Measurements from ENCODE around the gene ZP1. TPM values are rescaled to one million over a fixed set of nuclear protein-coding genes. Genes with fewer than 3 reads are reported as not detected.

The ZP1 gene
- total RNA-seq, 6 donors from 2014 or later: not detected

GRCh38 chr11:60825790-60826189 is 41.6 kb upstream of the ZP1 start:
- Histone ChIP-seq H3K27ac (no peak overlapping the region), H3K36me3 (no peaks in the 10 kb centered on the region), H3K4me3 (no peak overlapping the region), H3K9me3 (no peaks in the 10 kb centered on the region), H3K4me1 (peaks cover 0 to 9% (median 2%) of the 10 kb centered on the region in 4 donors), H3K27me3 (peaks cover 0 to 2% (median 0%) of the 10 kb centered on the region in 4 donors)
- no peak for TF ChIP-seq EP300 (IDR thresholded peaks at IDR 0.05)
- no peak for TF ChIP-seq CTCF (IDR thresholded peaks at IDR 0.05)
- TF ChIP-seq POLR2AphosphoS5 (IDR thresholded peaks at IDR 0.05): no peak
- TF ChIP-seq POLR2A (IDR thresholded peaks at IDR 0.05): no peak
- DNase-seq (no peak), ATAC-seq (ENCODE audit: low FRiP score in 2 of 2) (no peak)
- WGBS, 2 donors: 76 to 96% methylated on average over 4 to 5 of the region's 6 CpGs

- no peak for DNase-seq
- WGBS, 2 donors: 47 to 64% methylated on average over 2 to 10 of the region's 10 CpGs
- Histone ChIP-seq H3K27ac (no peak overlapping the region), H3K4me3 (no peak overlapping the region), H3K9me3 (no peaks in the 10 kb centered on the region), H3K4me1 (peaks cover 0 to 8% (median 0%) of the 10 kb centered on the region in 4 donors), H3K36me3 (no peaks in the 10 kb centered on the region), H3K27me3 (peaks cover 0 to 2% (median 0%) of the 10 kb centered on the region in 4 donors)
- TF ChIP-seq CTCF (IDR thresholded peaks at IDR 0.05) (no peak), POLR2A (IDR thresholded peaks at IDR 0.05) (no peak), EP300 (IDR thresholded peaks at IDR 0.05) (no peak), POLR2AphosphoS5 (IDR thresholded peaks at IDR 0.05) (no peak)
- no peak for ATAC-seq (ENCODE audit: low FRiP score in 2 of 2)
These were observed 36.7 kb upstream of the ZP1 start for GRCh38 chr11:60830478-60831142.

GRCh38 chr11:60831143-60831500 is 36.2 kb upstream of the ZP1 start:
- Histone ChIP-seq H3K4me1 (peaks cover 0 to 8% (median 0%) of the 10 kb centered on the region in 4 donors), H3K4me3 (no peak overlapping the region), H3K27ac (no peak overlapping the region), H3K36me3 (no peaks in the 10 kb centered on the region), H3K9me3 (no peaks in the 10 kb centered on the region), H3K27me3 (peaks cover 0 to 2% (median 0%) of the 10 kb centered on the region in 4 donors)
- TF ChIP-seq POLR2AphosphoS5 (IDR thresholded peaks at IDR 0.05) (no peak), CTCF (IDR thresholded peaks at IDR 0.05) (peak; percentile 83 to 90 (median 88)), POLR2A (IDR thresholded peaks at IDR 0.05) (no peak)
- WGBS, 2 donors: 20% methylated on average over 8 of the region's 8 CpGs; no CpG with 5 or more reads in 1 of the 2 donors
- ATAC-seq (ENCODE audit: low FRiP score in 2 of 2): peak; percentile 86 to 92
- peak in 1 of 2 donors; percentile 89 for DNase-seq

- no peaks in the 10 kb centered on the region for H3K9me3 ChIP-seq
- H3K4me1 ChIP-seq: peaks cover 0 to 8% (median 0%) of the 10 kb centered on the region in 4 donors
- no peaks in the 10 kb centered on the region for H3K36me3 ChIP-seq
- no peak overlapping the region for H3K4me3 ChIP-seq
- H3K27ac ChIP-seq: no peak overlapping the region
- H3K27me3 ChIP-seq: peaks cover 0 to 2% (median 0%) of the 10 kb centered on the region in 4 donors
- ATAC-seq (ENCODE audit: low FRiP score in 2 of 2) (no peak), DNase-seq (no peak)
- 54 to 68% methylated on average over 6 to 7 of the region's 7 CpGs for WGBS, 2 donors
- no peak for TF ChIP-seq POLR2AphosphoS5 (IDR thresholded peaks at IDR 0.05)
- TF ChIP-seq POLR2A (IDR thresholded peaks at IDR 0.05): no peak
- TF ChIP-seq CTCF (IDR thresholded peaks at IDR 0.05): no peak
- no peak for TF ChIP-seq EP300 (IDR thresholded peaks at IDR 0.05)
These were observed 35.8 kb upstream of the ZP1 start for GRCh38 chr11:60831501-60832079.

All from upper lobe of left lung (tissue), 6 donors.